NOMO-1 (cell line): ENCODE data around the gene RORC.

Experiments
- DNase-seq, 2 experiments: peaks; one replicate each; lab custom pipeline; 2025; ENCODE audit not compliant: unreplicated experiment in 2 of 2; lab: John Stamatoyannopoulos, UW

RORC gene

DNA sequence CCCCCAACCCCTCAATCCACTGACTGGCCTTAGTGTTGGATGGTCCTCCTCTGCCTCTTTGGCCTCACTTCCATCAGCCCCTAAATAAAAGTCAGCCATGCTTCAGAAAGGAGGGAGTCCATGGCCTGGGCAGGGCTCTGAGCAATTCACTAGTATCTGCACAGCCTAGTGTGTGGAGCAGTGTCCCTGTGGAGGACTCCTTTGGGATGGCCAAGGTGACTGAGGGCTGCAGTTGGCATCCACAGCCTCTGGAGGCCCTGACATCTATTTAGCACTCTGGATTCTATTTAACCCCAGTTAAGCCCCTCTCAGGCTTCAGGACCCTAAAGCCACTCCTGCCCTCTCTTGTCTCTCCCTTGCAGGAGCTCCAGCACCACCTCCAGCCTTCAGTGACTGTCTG, 18.3 kb upstream of the RORC start:
- DNase-seq, result no peak

DNA sequence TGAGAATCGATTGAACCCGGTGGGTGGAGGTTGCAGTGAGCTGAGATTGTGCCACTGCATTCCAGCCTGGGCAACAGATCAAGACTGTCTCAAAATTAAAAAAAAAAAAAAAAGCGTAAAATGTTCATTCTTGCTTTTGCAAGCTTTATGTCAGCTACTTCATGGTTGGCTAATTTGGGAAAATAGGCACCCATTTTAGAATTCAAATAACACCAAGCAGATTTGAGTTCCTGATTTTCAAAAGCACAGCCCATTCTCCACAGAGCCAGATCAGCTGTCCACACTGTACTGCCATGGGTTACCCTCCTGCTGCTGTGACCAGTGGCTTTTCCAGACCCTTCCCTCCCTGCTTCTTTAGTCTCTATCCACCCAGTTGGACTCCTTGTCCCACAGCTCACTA, 17.5 kb upstream of the RORC start:
- no peak for DNase-seq

DNA sequence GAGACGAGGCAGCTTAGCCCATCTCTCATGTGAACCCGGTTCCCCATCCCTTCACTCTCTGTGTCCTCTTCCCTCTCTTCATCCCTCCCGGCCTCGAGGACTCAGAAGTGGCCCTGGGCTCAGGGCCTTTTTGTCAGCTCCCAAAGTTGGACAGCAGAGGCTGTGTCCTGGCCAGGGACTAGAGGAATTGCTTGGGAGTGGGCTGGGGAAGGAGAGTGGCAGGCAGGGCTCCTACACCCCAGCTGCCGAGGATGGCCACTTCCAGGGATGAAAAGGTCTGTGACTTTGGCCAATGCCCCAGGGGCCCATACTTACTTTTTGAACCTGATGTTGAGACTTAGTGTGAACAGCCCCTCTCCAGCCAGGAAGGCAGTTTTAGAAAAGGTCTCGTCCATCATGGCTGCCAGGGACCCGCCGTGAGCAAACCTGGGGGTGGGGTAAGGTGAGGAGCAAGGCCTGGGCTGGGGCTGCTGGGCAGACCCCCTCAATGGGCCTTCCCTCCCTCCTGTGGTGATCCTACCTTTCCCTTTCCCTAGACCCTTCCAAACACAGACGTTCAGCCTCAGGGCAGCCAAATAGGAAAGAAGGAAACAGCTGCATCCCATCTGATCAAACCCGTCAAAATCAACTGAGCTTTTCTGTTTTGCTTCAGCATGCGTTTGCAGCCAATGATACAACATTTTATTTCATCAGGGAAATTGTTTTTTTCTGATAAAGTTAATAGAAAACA, 16.4 kb upstream of the RORC start:
- no peak for DNase-seq

DNA sequence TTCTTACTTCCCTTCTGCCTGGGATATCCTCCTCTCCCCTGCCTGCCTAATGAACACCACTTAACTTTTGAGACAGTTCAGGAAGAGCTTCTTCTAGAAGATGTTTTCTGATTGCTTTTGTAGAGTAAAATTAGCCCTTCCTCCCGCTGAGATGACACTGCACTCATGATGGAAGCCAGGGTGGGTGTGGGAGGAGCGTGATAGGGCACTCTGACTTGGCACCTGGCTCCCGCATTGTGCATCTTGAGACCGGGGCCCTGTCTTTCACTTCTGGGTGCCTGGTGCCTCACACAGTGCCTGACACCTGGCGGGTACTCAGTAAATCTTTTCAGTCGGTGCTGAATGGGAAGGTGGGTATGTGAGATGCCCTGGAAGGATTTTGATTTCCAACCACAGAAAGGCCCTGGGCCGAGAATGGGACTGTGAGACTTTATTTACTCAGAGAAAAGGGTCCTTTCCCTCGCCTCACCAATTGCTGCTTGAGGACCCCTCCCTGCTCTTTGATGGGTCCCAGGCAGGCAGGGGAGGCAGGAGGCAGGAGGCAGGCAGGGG, 15.2 kb upstream of the RORC start:
- DNase-seq, result no peak

DNA sequence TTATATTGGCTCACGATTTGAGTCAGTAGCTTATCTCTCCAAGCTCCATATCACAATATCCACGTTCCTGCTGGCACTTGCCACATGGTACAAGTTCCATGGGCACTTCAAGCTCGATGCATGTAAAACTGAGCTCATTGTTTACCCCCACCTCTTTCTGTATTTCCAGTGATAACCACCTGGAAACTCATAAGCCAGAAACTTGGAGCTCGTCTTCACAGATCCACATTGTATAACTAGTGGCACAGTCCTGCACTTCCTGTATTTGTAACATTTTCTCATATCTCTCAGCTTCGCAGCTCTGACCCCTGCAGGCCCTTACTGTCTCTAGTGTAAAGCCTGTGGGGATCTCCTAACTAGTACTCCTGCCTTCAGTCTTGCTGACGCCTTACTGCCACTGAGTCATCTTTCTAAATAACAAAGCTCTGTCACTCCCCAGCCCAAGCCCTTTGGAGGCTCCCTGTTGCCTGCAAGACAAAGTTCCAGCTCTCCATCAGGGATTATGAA, 14.5 kb upstream of the RORC start:
- peak in 1 of 2 experiments; percentile 11 for DNase-seq

DNA sequence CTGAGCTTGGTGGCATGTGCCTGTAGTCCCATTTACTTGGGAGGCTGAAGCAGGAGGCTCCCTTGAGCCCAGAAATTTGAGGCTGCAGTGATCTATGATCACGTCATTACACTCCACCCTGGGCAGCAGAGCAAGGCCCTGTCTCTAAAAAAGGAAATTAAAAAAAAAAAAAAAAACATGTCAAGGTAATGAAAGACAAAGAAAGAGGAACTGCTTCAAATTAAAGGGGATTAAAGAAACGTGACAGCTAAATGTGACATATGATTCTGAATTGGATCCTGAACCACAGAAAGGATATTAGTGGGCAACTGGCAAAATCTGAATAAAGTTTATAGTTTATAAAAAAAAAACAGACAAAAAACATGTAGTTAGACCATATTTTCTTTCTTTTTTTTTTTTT, 11.8 kb upstream of the RORC start:
- DNase-seq, result peak in 1 of 2 experiments; percentile 23

DNA sequence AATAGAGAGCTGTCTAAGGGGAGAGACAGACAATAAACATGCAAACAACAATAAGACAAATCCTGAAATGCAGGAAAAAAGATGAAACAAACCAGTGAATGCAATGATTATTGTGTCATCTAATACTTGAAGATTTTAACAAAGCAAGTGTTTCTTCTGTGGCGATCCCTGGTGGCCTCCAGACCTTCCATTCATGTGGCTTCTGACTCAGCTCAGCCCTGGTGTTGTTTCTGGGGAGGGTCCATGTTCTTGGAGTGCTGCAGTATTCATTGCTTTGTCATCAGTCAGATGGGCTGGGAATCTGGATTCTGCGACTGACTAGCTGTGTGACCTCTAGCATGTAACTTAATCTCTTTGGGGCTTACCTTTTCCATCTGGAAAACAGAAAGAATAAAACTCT, 9.5 kb upstream of the RORC start:
- no peak for DNase-seq

DNA sequence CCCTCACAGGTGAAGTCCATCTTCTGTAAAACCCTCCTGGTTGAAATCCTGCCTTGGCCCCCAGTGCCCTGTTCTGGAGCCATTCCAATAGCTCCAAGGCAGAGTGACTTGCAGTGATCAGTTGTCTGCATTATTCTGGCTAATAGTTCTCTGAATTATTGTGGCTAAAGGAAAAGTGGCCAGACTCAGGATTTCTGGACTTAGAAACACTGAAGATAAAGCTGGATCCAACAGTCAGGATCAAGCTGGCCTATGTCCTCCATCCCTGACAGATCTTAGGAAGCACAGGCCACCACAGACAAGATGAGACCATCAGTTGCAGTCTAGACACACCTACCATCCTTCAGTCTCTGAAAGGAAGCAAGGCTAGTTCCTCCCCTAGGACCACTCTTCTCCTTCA, 8.8 kb upstream of the RORC start:
- DNase-seq, result no peak

DNA sequence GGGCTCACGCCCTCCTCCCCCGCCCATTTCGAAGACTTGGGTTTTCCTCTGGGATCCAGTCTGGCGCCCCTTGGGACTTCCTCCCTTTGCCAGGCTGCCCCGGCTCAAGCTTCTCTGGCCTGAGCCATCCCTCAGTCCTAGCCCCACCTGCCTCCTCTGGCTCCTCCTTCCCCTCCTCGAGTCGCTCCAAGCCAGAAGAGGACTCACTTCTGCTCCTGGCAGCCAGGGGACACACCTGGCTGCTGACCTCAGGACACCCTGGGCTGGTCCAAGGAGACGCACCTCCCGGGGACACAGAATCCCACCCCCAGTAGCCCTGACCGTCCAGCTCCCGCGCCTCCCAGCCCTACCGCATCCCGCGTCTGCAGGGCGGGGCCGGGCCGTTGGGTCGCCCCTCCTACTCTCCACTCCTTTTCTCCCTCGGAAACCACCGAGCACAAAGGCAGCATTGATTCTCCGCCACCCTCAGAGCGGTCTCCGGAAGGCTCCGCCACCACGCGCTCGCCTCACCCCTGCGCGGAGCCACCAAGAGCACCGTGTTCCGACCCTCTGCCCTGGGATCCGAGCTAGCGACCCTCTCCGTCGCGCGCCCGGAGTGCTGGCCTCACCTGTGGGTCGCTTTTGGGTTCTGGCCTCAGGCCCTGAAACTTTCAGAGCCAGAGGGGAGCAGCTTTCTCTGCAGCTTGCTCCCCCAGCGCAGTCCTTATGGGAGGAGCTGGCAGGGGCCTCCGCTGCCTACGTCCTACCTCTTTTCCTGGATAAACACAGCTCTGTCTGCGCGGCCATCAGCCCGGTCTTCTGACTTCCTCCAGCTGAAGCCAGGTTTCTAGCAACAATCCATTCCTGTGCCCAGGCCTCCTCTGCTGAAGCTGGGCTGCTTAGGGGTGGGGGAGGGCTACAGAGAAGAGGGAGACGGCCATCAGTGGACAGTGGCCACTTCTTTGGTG, 8.1 kb upstream of the RORC start, which contains the start of gene C2CD4D:
Gene C2CD4D, minus strand, starts transcription at position 364 of the 947 bp plus-strand sequence. CDS start 831 bp downstream, outside the sequence.
- no peak for DNase-seq

DNA sequence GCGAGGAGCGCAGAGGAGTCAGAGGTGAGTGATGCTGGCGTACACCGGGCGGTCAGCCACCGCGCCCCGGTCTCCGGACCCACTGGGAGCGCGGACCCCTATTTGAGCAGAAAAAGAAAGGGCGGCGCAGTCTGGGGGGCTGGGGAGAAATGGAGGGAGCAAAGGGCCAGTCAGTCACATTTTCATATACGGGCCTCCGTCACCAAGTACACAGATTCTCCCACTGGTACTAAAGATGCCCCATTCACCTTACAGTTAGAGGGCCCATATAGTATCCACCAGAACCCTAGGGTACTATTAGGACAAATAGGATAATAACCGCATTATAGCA, 7.4 kb upstream of the RORC start:
- no peak for DNase-seq

DNA sequence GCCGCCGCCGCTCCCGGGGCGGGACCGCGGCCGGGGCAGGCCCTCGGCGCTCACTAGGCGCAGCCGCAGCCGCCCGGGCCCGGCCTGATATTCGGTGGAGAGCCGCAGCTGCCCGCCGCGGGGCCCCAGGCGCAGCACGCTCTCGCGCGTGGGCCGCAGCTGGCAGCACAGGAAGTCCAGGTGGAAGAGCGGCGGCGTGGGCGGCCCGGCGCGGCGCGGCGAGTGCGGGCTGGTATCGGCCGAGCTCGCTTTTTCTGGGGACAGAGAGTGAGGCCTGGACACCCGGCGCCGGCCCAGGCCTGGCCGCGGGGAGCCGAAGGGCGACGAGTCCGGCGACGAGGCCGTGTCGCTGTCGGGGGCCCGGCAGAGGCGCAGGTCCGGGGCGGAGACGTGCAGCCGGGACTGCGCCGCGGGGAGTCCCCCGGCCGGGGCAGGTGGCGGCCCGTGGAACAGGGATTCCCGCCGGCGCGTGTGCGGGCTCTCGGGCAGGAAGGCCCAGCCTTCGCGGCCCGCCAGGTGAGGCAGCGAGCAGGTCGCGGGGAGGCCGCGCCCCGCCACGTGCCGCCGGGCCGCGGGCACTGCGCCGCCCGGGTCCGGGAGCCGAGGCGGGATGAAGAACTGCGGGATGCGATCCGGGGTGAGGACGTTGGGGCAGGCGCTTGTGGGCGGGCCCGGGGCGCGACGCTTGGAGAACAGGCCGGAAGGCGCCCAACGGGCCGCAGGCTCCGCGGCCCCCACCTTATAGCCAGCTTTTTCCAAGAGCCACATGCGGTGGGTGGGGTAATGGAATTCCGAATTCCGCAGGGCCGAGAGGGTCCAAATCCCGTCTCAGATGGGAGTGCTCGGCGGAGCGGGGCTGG, 6.8 kb upstream of the RORC start:
- DNase-seq, result peak in 1 of 2 experiments; percentile 24

DNA sequence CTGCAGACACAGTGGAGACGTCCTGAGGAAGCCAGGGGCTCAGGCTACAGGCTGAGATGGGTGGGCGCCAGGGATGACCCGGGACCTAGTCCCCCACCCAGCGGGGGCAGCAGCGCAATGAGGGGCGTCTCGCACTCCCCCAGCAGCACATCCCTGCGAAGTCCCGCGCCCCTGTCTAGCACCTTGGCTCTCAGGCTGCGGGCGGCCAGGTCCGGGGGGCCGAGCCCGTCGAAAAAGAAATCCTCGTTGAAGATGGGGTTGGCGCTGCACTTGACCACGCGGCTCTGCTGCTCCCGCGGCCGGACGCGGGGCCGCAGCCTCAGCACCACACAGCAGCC, 6.3 kb upstream of the RORC start:
- no peak for DNase-seq

DNA sequence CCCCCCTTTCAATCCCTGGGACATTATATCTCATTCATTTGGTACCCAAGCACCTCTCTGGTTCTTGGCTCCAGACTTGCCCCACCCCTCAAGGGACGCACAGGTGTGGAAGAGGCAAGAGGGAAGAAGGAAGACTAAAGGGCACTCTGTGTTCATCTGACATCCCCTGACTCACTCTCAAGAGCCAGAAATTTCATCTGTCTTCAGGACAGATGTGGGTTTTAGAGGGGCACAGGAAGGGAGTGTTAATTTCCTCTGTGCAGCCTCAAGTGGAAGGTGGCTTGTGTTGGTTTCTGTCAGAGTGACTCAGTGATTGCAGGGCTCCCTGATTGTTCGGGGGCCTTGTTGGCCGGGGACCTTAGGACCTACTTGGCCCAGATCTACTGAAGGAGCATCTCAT, 5.6 kb upstream of the RORC start:
- no peak for DNase-seq

DNA sequence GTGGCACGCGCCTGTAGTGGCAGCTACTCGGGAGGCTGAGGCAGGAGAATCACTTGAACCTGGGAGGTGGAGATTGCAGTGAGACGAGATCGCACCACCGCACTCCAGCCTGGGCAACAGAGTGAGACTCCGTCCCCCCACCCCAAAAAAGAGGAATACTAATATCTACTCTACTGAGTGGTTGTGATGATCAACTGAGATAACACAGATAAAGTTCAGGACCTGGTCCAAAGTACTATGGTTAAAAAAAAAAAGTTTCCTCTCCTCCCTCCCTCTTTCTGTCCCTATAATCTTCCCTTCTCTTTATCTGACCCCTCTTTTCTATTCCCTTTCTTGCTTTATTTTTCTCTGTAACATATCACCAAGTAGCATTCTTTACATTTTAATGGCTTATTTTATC, 4.0 kb upstream of the RORC start:
- DNase-seq, result no peak

DNA sequence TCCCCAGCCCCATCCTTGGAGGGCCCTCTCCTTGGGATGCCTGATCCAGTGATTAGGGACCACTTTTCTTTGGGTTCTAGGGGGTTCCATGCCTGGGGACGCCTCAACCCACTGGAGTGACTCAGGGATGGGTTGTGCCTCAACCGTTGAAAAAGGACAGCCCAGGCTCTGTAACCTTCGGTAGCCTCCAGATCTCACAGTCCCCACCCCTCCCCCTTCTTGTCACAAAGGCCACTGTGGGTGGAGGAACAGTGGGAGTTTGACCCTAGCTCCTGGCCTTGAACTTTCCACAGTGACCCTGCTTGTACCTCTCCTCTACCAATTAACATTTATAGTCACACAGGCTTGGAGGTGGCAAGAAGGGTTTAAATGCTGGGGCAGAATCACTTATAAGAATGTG, 2.6 kb upstream of the RORC start:
- no peak for DNase-seq

DNA sequence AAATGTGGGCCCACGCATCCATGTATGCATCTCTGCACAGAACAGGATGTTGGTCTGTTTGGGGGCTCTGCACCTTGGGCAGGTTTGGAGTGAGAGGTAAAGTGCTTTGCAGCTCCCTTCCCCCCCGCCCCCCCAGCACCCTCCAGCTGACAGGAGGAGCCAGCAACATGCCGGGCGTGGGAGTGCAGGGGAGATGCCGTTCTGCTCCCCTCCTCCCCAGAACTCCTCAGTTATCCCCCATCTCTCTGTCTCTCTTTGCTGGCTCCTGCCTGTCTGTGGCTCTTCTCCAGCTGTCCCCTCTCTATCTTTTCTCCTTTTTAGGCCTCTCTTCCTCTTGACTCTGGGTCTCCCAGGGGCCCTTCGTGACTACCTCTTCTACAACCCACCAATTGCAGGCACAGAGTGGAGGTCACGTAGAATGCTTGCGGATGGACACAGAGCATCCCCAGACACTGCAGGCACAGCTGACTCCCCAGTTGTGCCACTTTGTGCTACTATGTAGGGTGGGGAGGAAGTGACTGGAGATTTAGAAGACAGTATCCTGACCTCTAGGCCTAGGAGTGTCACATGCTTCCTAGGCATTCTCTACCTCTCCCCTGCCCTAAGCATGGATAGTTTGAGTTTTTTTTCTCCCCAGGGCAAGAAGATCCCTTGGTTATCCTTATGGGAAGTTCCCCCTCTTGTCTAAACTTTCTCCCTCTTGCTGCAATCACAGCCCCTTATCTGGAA, 1.7 kb upstream of the RORC start:
- no peak for DNase-seq

DNA sequence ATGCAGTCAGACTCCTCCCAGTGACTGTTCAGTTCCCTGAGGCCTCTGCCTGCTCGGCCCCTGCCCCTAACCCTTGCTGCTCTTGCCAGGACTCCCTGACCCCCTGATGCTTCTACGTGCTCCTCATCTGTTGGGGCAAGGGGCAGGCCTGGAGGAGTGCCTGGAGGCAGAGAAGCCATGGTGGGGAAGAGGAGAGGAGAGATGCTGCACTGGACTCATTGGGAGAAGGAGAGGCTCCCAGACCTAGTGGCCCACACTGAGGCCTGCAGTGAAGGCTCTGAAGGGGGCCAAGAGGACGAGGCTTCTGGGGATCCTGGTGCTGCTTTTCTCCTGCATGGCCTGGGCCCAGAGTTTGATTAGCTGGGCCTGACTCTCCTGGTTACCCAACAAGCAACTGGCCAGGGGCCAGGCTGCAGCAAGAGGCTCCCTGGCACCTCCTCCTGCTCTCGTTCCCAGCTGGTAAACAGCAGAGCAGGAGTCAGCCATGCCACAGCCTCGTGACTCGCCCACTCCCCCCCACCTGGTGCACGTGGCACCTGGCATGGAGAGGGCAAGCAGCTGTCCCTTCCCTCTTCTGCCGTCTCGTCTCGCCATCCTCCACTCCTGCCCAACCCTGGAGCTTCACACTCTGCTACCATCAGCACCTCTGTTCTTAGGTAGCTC, 847 bp upstream of the RORC start:
- no peak for DNase-seq

DNA sequence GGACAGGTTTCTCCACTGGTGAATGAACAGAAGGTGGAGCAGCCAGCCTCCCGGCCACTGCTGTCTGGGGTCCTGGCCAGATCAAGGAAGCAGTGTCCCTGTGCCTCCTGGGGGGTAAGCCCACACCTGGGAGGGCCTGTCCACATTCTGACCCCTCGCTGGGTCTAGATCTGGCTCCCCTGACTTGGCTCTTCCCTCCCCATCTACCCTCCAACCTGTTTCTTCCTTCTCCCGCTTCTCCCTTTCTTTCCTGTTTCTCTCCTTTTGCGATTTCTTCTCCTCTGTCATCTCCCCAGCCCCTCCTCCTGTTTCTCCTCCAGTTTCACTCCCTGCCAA, 378 bp downstream of the RORC start:
- no peak for DNase-seq

DNA sequence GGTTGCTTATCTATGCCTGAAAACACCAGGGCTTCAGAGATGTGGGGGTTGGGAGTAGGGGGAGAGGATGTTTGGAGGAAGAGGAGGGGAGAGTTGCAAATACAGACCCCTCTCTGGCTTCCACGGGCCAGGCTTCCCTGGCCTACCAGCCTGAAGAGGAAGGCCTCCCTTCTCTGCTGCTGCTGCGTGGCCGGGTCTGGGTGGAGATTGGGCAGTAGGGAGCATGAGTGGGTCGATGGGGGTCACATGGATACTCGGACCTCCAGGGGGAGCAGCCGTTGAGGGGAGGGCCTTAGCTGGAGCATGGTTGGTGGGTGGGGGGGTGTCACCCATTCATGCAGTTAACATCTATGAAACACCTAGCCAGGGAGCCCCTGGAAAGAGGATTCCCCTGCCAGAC, 1.5 kb downstream of the RORC start:
- no peak for DNase-seq
